ENCODE results near the gene GOLGA7B.

GOLGA7B gene

DNA sequence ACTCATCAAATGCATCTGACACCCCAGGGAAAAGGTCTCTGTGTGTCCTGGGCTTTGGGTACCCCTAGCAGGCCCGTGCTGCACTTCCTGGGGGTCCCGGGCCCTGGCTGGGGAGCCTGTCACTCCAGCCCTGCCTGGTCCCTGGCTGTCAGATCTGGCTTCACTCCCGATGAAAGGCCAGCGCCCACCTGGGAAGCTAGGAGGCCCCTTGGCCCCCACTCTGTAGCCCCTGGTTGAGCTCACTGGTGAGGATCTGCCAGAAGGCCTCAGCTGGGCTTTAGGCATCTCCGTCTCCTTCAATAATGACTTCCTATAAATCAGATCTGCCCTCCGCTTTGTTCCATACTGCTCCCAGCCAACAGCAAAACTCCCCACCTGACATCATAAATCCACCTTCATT, 64.0 kb downstream of the GOLGA7B start:
- Histone ChIP-seq H3K27me3 (ENCODE audit: insufficient read depth, poor library complexity, severe bottlenecking) (no peaks in the 10 kb centered on the region), H3K27ac (replicated peaks) (no peak overlapping the region), H3K4me3 (replicated peaks; ENCODE audit: insufficient read depth, low read length) (no peak overlapping the region)
- DNase-seq (ENCODE audit: low read depth in 1 of 2, low spot score in 1 of 2): no peak
- no peak for TF ChIP-seq POLR2AphosphoS5 (IDR thresholded peaks at IDR 0.05; ENCODE audit: low read depth)
- TF ChIP-seq, protein P1, sequence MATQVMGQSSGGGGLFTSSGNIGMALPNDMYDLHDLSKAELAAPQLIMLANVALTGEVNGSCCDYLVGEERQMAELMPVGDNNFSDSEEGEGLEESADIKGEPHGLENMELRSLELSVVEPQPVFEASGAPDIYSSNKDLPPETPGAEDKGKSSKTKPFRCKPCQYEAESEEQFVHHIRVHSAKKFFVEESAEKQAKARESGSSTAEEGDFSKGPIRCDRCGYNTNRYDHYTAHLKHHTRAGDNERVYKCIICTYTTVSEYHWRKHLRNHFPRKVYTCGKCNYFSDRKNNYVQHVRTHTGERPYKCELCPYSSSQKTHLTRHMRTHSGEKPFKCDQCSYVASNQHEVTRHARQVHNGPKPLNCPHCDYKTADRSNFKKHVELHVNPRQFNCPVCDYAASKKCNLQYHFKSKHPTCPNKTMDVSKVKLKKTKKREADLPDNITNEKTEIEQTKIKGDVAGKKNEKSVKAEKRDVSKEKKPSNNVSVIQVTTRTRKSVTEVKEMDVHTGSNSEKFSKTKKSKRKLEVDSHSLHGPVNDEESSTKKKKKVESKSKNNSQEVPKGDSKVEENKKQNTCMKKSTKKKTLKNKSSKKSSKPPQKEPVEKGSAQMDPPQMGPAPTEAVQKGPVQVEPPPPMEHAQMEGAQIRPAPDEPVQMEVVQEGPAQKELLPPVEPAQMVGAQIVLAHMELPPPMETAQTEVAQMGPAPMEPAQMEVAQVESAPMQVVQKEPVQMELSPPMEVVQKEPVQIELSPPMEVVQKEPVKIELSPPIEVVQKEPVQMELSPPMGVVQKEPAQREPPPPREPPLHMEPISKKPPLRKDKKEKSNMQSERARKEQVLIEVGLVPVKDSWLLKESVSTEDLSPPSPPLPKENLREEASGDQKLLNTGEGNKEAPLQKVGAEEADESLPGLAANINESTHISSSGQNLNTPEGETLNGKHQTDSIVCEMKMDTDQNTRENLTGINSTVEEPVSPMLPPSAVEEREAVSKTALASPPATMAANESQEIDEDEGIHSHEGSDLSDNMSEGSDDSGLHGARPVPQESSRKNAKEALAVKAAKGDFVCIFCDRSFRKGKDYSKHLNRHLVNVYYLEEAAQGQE (IDR thresholded peaks at IDR 0.05; ENCODE audit: insufficient replicate concordance, low read depth): no peak
- TF ChIP-seq, protein P2, sequence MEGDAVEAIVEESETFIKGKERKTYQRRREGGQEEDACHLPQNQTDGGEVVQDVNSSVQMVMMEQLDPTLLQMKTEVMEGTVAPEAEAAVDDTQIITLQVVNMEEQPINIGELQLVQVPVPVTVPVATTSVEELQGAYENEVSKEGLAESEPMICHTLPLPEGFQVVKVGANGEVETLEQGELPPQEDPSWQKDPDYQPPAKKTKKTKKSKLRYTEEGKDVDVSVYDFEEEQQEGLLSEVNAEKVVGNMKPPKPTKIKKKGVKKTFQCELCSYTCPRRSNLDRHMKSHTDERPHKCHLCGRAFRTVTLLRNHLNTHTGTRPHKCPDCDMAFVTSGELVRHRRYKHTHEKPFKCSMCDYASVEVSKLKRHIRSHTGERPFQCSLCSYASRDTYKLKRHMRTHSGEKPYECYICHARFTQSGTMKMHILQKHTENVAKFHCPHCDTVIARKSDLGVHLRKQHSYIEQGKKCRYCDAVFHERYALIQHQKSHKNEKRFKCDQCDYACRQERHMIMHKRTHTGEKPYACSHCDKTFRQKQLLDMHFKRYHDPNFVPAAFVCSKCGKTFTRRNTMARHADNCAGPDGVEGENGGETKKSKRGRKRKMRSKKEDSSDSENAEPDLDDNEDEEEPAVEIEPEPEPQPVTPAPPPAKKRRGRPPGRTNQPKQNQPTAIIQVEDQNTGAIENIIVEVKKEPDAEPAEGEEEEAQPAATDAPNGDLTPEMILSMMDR (IDR thresholded peaks at IDR 0.05; ENCODE audit: insufficient read depth, low read length): no peak
- no peak for TF ChIP-seq GABPA (IDR thresholded peaks at IDR 0.05; ENCODE audit: low read depth)
- no peak for TF ChIP-seq SPI1 (IDR thresholded peaks at IDR 0.05; ENCODE audit: borderline replicate concordance, low read depth)

DNA sequence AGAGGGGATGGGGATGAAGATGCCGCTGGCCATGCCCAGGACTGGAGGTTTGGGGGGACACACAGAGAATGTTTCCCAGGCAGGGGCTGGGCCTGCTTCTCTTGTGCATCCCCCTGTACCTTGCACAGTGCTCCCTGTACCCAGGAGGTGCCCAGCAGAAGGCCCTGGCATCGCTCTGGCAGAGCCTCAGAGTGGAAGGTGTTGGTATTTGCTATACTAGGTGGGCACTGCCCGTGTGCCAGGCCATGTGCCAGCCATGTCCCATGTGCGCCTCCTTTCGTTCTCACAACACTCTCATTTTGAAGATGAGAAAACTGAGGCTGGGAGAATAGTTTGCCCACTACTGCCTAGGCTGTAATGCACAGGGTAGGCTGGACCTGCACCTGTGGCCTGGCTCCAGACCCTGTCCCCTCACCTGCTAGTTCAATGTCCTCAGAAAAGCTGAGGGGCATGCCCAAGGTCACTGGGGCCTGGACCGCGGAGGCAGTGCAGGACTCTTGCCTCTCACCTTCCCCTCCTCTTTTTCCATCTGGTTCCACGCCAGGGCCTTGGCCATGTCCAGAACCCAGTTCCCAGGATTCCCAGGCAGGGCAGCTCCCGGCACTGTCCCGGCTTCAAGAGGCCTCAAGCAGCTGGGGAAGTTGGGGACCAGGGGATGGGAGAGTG, 64.7 kb downstream of the GOLGA7B start:
- DNase-seq (ENCODE audit: low read depth in 1 of 2, low spot score in 1 of 2): no peak
- Histone ChIP-seq H3K27ac (replicated peaks) (no peak overlapping the region), H3K4me3 (replicated peaks; ENCODE audit: insufficient read depth, low read length) (no peak overlapping the region), H3K27me3 (ENCODE audit: insufficient read depth, poor library complexity, severe bottlenecking) (no peaks in the 10 kb centered on the region)
- TF ChIP-seq, protein P2 (IDR thresholded peaks at IDR 0.05; ENCODE audit: insufficient read depth, low read length): no peak
- TF ChIP-seq GABPA (IDR thresholded peaks at IDR 0.05; ENCODE audit: low read depth) (no peak), SPI1 (IDR thresholded peaks at IDR 0.05; ENCODE audit: borderline replicate concordance, low read depth) (no peak), POLR2AphosphoS5 (IDR thresholded peaks at IDR 0.05; ENCODE audit: low read depth) (no peak)
- TF ChIP-seq, protein P1 (IDR thresholded peaks at IDR 0.05; ENCODE audit: insufficient replicate concordance, low read depth): no peak

DNA sequence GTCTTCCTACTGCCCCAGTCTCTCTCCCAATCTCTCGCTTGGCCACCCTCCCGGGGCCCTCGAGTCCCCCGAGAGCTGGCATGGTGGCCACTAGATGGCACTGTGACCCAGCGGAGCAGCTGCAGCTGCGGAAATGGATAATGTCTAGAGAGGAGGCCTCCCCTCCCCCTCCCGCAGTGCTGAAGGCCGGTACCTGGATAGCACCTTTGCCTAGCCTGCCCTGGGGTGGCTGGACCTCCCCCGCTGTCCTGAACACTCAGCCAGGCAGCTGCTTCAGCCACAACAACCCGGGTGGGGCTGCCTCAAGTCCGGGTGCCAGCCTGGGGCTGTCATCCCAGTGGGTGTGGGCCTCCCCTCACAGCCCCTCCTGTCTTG, 65.2 kb downstream of the GOLGA7B start:
- Histone ChIP-seq H3K27ac (replicated peaks) (no peak overlapping the region), H3K27me3 (ENCODE audit: insufficient read depth, poor library complexity, severe bottlenecking) (no peaks in the 10 kb centered on the region), H3K4me3 (replicated peaks; ENCODE audit: insufficient read depth, low read length) (no peak overlapping the region)
- TF ChIP-seq, protein P2 (IDR thresholded peaks at IDR 0.05; ENCODE audit: insufficient read depth, low read length): peak; percentile 73
- TF ChIP-seq GABPA (IDR thresholded peaks at IDR 0.05; ENCODE audit: low read depth): no peak
- TF ChIP-seq, protein P1 (IDR thresholded peaks at IDR 0.05; ENCODE audit: insufficient replicate concordance, low read depth): no peak
- peak; percentile 25 to 58 for DNase-seq (ENCODE audit: low read depth in 1 of 2, low spot score in 1 of 2)

All from HL-60 (cell line).